Measurements from ENCODE around the gene PLEKHA8.

The PLEKHA8 gene

DNA sequence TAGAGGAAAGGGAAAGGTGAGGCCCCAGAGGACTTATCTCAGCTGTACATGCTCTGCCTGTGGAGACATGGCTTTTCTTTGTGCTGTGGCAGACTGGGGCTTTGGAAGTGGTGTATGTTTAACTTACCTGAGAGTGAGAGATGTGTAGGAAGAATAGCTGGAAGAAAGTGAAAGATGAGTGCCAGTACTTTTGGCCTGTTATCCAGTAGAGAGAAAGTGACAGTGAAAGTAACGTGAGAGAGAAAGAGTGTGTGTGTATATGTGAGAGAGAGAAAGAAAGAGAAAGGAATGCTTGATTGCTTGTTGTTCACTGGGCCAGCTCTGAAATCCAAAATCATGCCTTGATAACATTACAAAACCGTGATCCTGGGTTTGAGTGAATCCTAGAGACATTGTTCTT lies 132.1 kb downstream of the PLEKHA8 start:
- intact Hi-C loops (cut with DNase I; ENCODE audit: low total_unique reads): loop anchor here (5.0 to 10.0 kb wide), 4 partner anchors 124 to 404 kb away; partner anchors contain the start of genes GGCT and ZNRF2
- H3K9me3 ChIP-seq: no peaks in the 10 kb centered on the region
- H3K27ac ChIP-seq: no peak overlapping the region
- H3K27me3 ChIP-seq: no peaks in the 10 kb centered on the region
- no peak overlapping the region for H3K4me3 ChIP-seq
- no peak for TF ChIP-seq CTCF (IDR thresholded peaks at IDR 0.05)
- peaks cover 0 to 24% (median 8%) of the 10 kb centered on the region in 4 donors for H3K4me1 ChIP-seq
- DNase-seq: no peak
- H3K36me3 ChIP-seq: peaks cover 4 to 46% (median 26%) of the 10 kb centered on the region in 3 donors

- no peaks in the 10 kb centered on the region for H3K27me3 ChIP-seq
- H3K9me3 ChIP-seq: no peaks in the 10 kb centered on the region
- peaks cover 4 to 35% (median 16%) of the 10 kb centered on the region in 3 donors for H3K36me3 ChIP-seq
- no peak for TF ChIP-seq CTCF (IDR thresholded peaks at IDR 0.05)
- intact Hi-C loops (cut with DNase I; ENCODE audit: low total_unique reads): loop anchor here (5.0 to 10.0 kb wide), 4 partner anchors 123 to 403 kb away; partner anchors contain the start of genes GGCT and ZNRF2
- H3K4me1 ChIP-seq: peaks cover 0 to 24% (median 8%) of the 10 kb centered on the region in 4 donors
- H3K4me3 ChIP-seq: no peak overlapping the region
- H3K27ac ChIP-seq: no peak overlapping the region
- no peak for DNase-seq
These were observed 133.9 kb downstream of the PLEKHA8 start for GRCh38 chr7:30162133-30162532.

DNA sequence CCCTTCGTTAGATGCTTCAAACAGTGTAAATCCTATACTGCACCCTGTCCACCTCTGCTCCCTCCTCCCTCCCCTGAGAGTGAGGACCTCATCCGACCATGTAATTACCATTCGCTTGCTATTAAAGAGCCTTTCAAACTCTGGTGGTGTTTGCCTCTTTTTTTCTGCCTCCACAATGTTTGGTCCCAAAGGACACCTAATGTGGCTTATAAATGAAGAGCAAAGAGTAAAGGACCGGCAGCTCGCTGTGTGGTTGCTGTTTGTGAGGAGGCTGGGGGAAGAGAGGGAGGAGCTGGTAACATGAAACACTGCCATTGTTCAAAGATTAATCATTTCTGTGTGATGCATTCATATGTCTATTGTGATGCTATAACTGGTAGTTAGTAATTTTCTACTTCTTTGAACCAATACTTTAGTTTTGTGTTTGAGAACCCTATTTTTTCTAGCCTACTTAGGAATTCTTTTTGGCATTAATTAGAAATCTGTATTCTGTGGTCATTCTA lies 134.5 kb downstream of the PLEKHA8 start:
- peaks cover 4 to 30% (median 11%) of the 10 kb centered on the region in 3 donors for H3K36me3 ChIP-seq
- H3K27me3 ChIP-seq: no peaks in the 10 kb centered on the region
- H3K4me1 ChIP-seq: peaks cover 0 to 24% (median 8%) of the 10 kb centered on the region in 4 donors
- no peak for TF ChIP-seq CTCF (IDR thresholded peaks at IDR 0.05)
- intact Hi-C loops (cut with DNase I; ENCODE audit: low total_unique reads): loop anchor here (5.0 to 10.0 kb wide), 4 partner anchors 122 to 402 kb away; partner anchors contain the start of genes GGCT and ZNRF2
- peak overlapping the region in 1 of 2 donors; percentile 38 for H3K27ac ChIP-seq
- DNase-seq: no peak
- no peak overlapping the region for H3K4me3 ChIP-seq
- no peaks in the 10 kb centered on the region for H3K9me3 ChIP-seq

DNA sequence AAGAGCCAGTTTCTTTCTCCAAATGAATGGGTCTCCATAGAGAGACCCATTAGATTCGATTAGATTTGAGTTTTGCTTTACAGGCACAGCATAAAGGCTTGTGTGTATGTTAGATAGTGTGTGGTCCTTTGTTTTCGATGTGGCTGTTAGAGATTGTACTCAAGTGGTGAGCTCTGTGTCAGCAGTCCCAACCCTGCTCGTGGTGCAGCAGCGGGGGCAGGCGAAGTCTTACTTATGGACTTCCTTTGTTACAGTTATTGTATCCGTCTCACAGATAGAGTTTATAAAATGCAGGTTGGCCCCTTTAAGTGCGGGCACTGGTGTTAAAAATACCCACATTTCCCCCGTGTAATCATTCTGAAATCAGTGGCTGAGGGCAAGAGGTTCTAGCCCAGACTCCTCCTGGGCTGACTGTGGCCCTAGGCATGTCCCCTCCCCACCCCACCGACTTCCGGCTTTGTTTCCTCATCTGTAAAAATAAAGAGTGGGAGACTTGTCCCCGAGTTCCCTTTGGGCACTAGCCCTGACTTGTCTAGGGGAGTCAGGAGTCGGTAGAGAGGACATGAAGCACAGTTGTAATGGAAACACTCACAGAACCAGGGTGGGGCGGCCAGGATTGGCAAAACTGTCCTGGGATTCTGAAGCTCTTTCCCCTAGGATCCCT lies 135.2 kb downstream of the PLEKHA8 start:
- H3K27ac ChIP-seq: peak overlapping the region; percentile 26 to 38
- H3K36me3 ChIP-seq: peaks cover 0 to 25% (median 8%) of the 10 kb centered on the region in 3 donors
- H3K9me3 ChIP-seq: no peaks in the 10 kb centered on the region
- no peaks in the 10 kb centered on the region for H3K27me3 ChIP-seq
- no peak overlapping the region for H3K4me3 ChIP-seq
- intact Hi-C loops (cut with DNase I; ENCODE audit: low total_unique reads): loop anchor here (5.0 to 10.0 kb wide), 4 partner anchors 121 to 401 kb away; partner anchors contain the start of genes GGCT and ZNRF2
- DNase-seq: peak in 1 of 2 donors; percentile 39
- H3K4me1 ChIP-seq: peaks cover 0 to 24% (median 12%) of the 10 kb centered on the region in 4 donors
- no peak for TF ChIP-seq CTCF (IDR thresholded peaks at IDR 0.05)

GRCh38 chr7:30164567-30164966 lies 136.4 kb downstream of the PLEKHA8 start:
- Histone ChIP-seq H3K4me1 (peaks cover 0 to 36% (median 20%) of the 10 kb centered on the region in 4 donors), H3K36me3 (peaks cover 0 to 18% (median 8%) of the 10 kb centered on the region in 3 donors), H3K9me3 (no peaks in the 10 kb centered on the region), H3K4me3 (no peak overlapping the region), H3K27ac (peak overlapping the region in 1 of 2 donors; percentile 26), H3K27me3 (no peaks in the 10 kb centered on the region)
- DNase-seq: no peak
- peak; percentile 46 to 49 for TF ChIP-seq CTCF (IDR thresholded peaks at IDR 0.05)
- intact Hi-C loops (cut with DNase I; ENCODE audit: low total_unique reads): loop anchor here (5.0 to 10.0 kb wide), 4 partner anchors 120 to 400 kb away; partner anchors contain the start of genes GGCT and ZNRF2
